Measurements from ENCODE around the gene ERC2. TPM values are rescaled to one million over a fixed set of nuclear protein-coding genes. Genes with fewer than 3 reads are reported as not detected.

Gene ERC2
- total and polyA plus RNA-seq, 7 donors: 0.52 to 5.7 (median 1.2) TPM; not detected in 2

GRCh38 chr3:55634345-55634744 is 833.9 kb downstream of the ERC2 start:
- H3K27ac ChIP-seq: no peak overlapping the region
- intact Hi-C loops (cut with DNase I): no loop called here
- WGBS, 2 donors: 92 to 95% methylated on average over 6 of the region's 6 CpGs
- no peaks in the 10 kb centered on the region for H3K9me3 ChIP-seq
- TF ChIP-seq CTCF (IDR thresholded peaks at IDR 0.05): no peak
- no peak for TF ChIP-seq EP300 (IDR thresholded peaks at IDR 0.05)
- TF ChIP-seq POLR2AphosphoS5 (IDR thresholded peaks at IDR 0.05): no peak
- TF ChIP-seq POLR2A (IDR thresholded peaks at IDR 0.05): no peak
- H3K27me3 ChIP-seq: no peaks in the 10 kb centered on the region
- no peak overlapping the region for H3K4me3 ChIP-seq
- no peak for DNase-seq
- H3K4me1 ChIP-seq: peaks cover 0 to 1% (median 0%) of the 10 kb centered on the region in 4 donors
- no peaks in the 10 kb centered on the region for H3K36me3 ChIP-seq

- no peak for TF ChIP-seq CTCF (IDR thresholded peaks at IDR 0.05)
- TF ChIP-seq POLR2A (IDR thresholded peaks at IDR 0.05): no peak
- no peak for TF ChIP-seq POLR2AphosphoS5 (IDR thresholded peaks at IDR 0.05)
- TF ChIP-seq EP300 (IDR thresholded peaks at IDR 0.05): no peak
- intact Hi-C loops (cut with DNase I): no loop called here
- H3K4me3 ChIP-seq: no peak overlapping the region
Measured at GRCh38 chr3:55633333-55633732, 834.9 kb downstream of the ERC2 start.

DNA sequence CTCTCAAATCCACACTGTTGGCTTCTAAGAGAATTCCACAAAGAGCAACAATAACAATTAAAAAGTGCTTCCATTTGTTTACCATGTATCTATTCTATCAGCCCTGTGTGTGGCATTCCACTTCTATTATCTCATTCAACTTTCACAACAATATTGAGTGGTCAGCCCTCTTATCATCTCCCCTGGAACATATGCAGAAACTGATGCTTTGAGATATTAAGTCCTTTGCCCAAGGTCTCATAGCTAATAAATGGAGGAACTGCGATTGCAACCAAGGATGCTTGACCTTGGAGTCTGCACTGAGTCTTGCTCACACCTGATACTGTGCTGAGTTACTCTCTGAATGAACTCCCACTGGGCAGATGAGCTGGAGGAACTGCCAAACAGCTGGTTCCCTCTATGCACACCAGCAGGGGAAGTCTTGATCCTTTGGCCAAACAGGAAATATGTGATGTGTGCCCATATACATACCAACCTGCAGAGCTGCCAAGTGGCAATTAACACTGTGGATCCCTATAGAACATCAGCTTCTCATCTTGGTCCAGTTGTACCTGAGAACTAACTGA is 836.4 kb downstream of the ERC2 start:
- no peaks in the 10 kb centered on the region for H3K27me3 ChIP-seq
- H3K36me3 ChIP-seq: no peaks in the 10 kb centered on the region
- 88 to 90% methylated on average over 1 of the region's 1 CpG for WGBS, 2 donors
- peaks cover 0 to 6% (median 0%) of the 10 kb centered on the region in 4 donors for H3K4me1 ChIP-seq
- TF ChIP-seq POLR2AphosphoS5 (IDR thresholded peaks at IDR 0.05) (no peak), EP300 (IDR thresholded peaks at IDR 0.05) (no peak), CTCF (IDR thresholded peaks at IDR 0.05) (no peak), POLR2A (IDR thresholded peaks at IDR 0.05) (no peak)
- H3K27ac ChIP-seq: no peak overlapping the region
- no peak overlapping the region for H3K4me3 ChIP-seq
- intact Hi-C loops (cut with DNase I): no loop called here
- DNase-seq: no peak
- no peaks in the 10 kb centered on the region for H3K9me3 ChIP-seq

More at GRCh38 chr3:55633333-55633732, 834.9 kb downstream of the ERC2 start:
- H3K4me1 ChIP-seq: peaks cover 0 to 6% (median 0%) of the 10 kb centered on the region in 4 donors
- no peaks in the 10 kb centered on the region for H3K9me3 ChIP-seq
- no peaks in the 10 kb centered on the region for H3K27me3 ChIP-seq
- no peak overlapping the region for H3K27ac ChIP-seq
- 86 to 92% methylated on average over 2 of the region's 2 CpGs for WGBS, 2 donors
- no peak for DNase-seq
- H3K36me3 ChIP-seq: no peaks in the 10 kb centered on the region

DNA sequence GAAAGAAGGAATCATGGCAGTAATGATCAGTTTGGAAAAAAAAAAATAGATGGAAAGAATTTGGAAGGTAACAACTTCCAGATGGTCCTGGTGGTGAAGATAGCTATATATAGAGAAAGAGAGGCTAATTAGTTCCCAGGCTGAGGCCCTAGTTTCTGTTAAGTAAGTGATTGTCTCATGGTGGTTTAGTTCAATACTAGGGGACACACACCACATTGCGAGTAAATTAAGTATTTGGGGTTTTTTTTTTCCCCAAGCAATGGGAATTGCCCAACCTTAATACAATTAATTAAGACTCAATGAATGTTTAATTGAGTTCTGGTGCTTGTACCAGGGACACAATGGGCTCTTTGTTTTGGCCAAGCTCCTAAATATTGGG is 837.4 kb downstream of the ERC2 start:
- no peak for TF ChIP-seq EP300 (IDR thresholded peaks at IDR 0.05)
- no peak for TF ChIP-seq POLR2AphosphoS5 (IDR thresholded peaks at IDR 0.05)
- TF ChIP-seq POLR2A (IDR thresholded peaks at IDR 0.05): no peak
- TF ChIP-seq CTCF (IDR thresholded peaks at IDR 0.05): no peak
- DNase-seq: no peak
- no peak overlapping the region for H3K4me3 ChIP-seq
- H3K4me1 ChIP-seq: peaks cover 0 to 6% (median 0%) of the 10 kb centered on the region in 4 donors
- no peaks in the 10 kb centered on the region for H3K27me3 ChIP-seq
- 29 to 62% methylated on average over 1 of the region's 1 CpG for WGBS, 2 donors
- H3K36me3 ChIP-seq: no peaks in the 10 kb centered on the region
- no peaks in the 10 kb centered on the region for H3K9me3 ChIP-seq
- intact Hi-C loops (cut with DNase I): no loop called here
- no peak overlapping the region for H3K27ac ChIP-seq
